ENCODE data around the gene FOXB1. TPM values are rescaled to one million over a fixed set of nuclear protein-coding genes. Genes with fewer than 3 reads are reported as not detected.
A peak's percentile ranks its signal among the peaks of the same experiment; 100 is the strongest.

Gene FOXB1
- total RNA-seq, 1 experiment from 2014 or later, result 10.8 TPM

GRCh38 chr15:59998305-59998949 is 5.7 kb upstream of the FOXB1 start (continued):
- TF ChIP-seq AFF4 (CRISPR knock-in tag; IDR thresholded peaks at IDR 0.05; ENCODE audit: borderline replicate concordance) (no peak), USF2 (CRISPR knock-in tag; IDR thresholded peaks at IDR 0.05) (no peak), TCF7 (CRISPR knock-in tag; IDR thresholded peaks at IDR 0.05; ENCODE audit: low read depth) (no peak), NR2C2 (CRISPR knock-in tag; IDR thresholded peaks at IDR 0.05) (no peak), NFE2L1 (CRISPR knock-in tag; IDR thresholded peaks at IDR 0.05) (no peak), ZBTB21 (CRISPR knock-in tag; IDR thresholded peaks at IDR 0.05; ENCODE audit: borderline replicate concordance) (no peak)

GRCh38 chr15:59998950-59999611 is 5.0 kb upstream of the FOXB1 start:
- Mint-ChIP-seq H3K27me3 (ENCODE audit: low read depth) (peaks cover 20% of the 10 kb centered on the region), H3K4me3 (peak overlapping the region; percentile 87), H3K27ac (peak overlapping the region; percentile 89), H3K9me3 (no peaks in the 10 kb centered on the region), H3K36me3 (no peaks in the 10 kb centered on the region), H3K4me1 (peaks cover 64% of the 10 kb centered on the region)
- no peak for TF ChIP-seq AR (CRISPR knock-in tag; IDR thresholded peaks at IDR 0.05)
- no peak for TF ChIP-seq ZNF416 (CRISPR knock-in tag; IDR thresholded peaks at IDR 0.05)
- no peak for TF ChIP-seq TP53 (CRISPR knock-in tag; IDR thresholded peaks at IDR 0.05)
- TF ChIP-seq ERG (CRISPR knock-in tag; IDR thresholded peaks at IDR 0.05), result no peak
- TF ChIP-seq NFE2L1 (CRISPR knock-in tag; IDR thresholded peaks at IDR 0.05), result peak; percentile 72; the same call in 1 of the 2 replicates
- no peak for TF ChIP-seq SP1 (CRISPR knock-in tag; conservative IDR thresholded peaks at IDR 0.05)
- no peak for TF ChIP-seq E2F5 (CRISPR knock-in tag; IDR thresholded peaks at IDR 0.05)
- TF ChIP-seq FOXK1 (CRISPR knock-in tag; IDR thresholded peaks at IDR 0.05), result 0 out of 2 replicates have a peak, but pooled peaks have one; percentile 19
- TF ChIP-seq FOXP4 (CRISPR knock-in tag; IDR thresholded peaks at IDR 0.05), result no peak
- no peak for TF ChIP-seq CREB1 (CRISPR knock-in tag; IDR thresholded peaks at IDR 0.05)
- no peak for TF ChIP-seq PREB (CRISPR knock-in tag; IDR thresholded peaks at IDR 0.05; ENCODE audit: borderline replicate concordance)
- ChIA-PET POLR2A (no interaction called here), CTCF (interaction anchor here (0.9 to 2.5 kb wide), 4 partner anchors 9 to 81 kb away, joined by 5 to 11 read pairs (median 8); no protein-coding TSS in a partner anchor)
- ATAC-seq (0 out of 2 replicates have a peak, but pooled peaks have one; percentile 1), DNase-seq (ENCODE audit: low spot score) (peak; percentile 44)
